ENCODE data around the gene ANKIB1.
"Not testable (repeated sequence)": the region's sequence is repeated elsewhere in the genome, so short reads cannot be mapped to it uniquely, and the experiment has no call there.

ANKIB1 gene

GRCh38 chr7:92403760-92404074 lies 157.9 kb downstream of the ANKIB1 start:
- DNase-seq (ENCODE audit: low read depth) = no peak

GRCh38 chr7:92404170-92404614 lies 158.4 kb downstream of the ANKIB1 start:
- no peak for DNase-seq (ENCODE audit: low read depth)

- no peak for DNase-seq (ENCODE audit: low read depth)
These were observed 163.6 kb downstream of the ANKIB1 start for GRCh38 chr7:92409357-92409756.

DNA sequence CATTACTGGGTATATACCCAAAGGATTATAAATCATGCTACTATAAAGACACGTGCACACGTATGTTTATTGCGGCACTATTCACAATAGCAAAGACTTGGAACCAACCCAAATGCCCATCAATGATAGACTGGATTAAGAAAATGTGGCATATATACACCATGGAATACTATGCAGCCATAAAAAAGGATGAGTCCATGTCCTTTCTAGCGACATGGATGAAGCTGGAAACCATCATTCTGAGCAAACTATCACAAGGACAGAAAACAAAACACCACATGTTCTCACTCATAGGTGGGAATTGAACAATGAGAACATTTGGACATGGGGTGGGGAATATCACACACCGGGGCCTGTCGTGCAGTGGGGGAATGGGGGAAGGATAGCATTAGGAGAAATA lies 164.4 kb downstream of the ANKIB1 start:
- DNase-seq (ENCODE audit: low read depth) = not testable (repeated sequence)

GRCh38 chr7:92412745-92413144 lies 167.0 kb downstream of the ANKIB1 start:
- DNase-seq (ENCODE audit: low read depth) = no peak

GRCh38 chr7:92413550-92413949 lies 167.8 kb downstream of the ANKIB1 start:
- no peak for DNase-seq (ENCODE audit: low read depth)

- DNase-seq (ENCODE audit: low read depth) = no peak
These were observed 169.5 kb downstream of the ANKIB1 start for GRCh38 chr7:92415225-92415624.

GRCh38 chr7:92417913-92418312 lies 172.1 kb downstream of the ANKIB1 start:
- DNase-seq (ENCODE audit: low read depth) = no peak

DNA sequence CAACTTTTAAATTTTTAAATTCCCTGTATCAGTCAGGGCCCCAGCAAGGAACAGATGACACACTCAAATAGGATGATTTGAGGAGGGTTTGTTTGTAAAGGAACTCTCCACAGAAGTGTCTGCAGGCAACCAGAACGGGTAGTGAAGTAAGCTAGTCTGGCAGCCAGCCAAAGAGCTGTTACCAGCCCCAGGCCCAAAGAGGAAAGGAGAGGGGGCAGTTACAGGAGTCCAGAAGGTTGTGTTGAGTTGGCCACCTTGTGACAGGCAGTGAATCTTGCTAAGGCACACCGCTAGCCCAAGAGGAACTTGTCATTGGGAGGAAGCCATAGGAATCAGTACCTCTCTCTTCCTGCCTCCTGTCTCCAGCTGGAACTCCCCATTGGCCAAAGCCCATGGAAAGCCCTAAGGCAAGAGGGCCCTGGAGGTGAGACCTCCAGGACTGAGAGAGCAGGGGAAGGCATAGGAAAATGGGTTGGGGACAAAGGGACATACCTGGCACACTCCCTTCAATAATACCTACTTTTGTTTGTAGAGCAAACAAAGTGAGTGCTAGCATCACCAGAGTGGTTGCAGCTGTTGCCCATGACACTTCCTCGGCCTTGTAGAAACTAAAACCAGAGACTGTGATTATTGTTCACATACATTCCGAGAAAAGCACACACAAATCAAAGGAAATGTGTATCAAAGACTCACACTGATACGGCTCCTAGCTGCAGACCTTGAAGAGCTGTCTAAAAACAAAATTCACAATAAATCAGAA lies 176.1 kb downstream of the ANKIB1 start:
- no peak for DNase-seq (ENCODE audit: low read depth)

GRCh38 chr7:92422926-92423325 lies 177.2 kb downstream of the ANKIB1 start:
- no peak for DNase-seq (ENCODE audit: low read depth)

GRCh38 chr7:92423710-92424131 lies 177.9 kb downstream of the ANKIB1 start:
- no peak for DNase-seq (ENCODE audit: low read depth)

GRCh38 chr7:92425311-92425947 lies 179.7 kb downstream of the ANKIB1 start:
- no peak for DNase-seq (ENCODE audit: low read depth)

GRCh38 chr7:92427193-92427592 lies 181.4 kb downstream of the ANKIB1 start:
- no peak for DNase-seq (ENCODE audit: low read depth)

DNA sequence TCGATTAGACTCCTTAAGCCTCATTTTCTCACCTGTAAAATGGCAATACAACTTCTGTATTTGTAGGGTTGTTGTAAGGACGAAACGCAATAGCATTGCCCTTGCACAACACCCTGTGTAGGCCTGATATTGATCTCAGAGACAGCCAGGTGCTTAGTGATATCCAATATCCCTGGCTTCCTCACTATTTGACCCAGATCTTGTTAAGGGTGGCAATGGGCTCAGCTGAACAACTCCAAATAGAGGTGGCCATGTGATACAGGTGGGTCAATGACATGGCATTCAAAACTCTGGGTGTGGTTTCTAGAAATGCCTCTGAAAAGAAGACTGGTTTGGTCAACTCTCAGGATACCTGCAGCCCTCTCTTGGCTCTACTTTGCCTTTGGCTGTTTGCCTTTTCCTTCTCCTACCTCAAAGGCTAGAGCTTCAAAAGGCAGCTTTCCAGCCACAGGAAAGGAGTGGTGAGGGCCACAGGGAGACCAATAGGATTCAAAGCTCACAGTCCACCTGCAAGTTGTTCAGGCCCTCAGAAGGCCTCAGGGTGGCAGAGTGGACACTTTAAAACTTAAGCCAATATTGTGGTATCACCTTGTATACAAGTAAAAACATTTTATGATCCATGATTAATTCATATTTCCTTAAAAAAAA lies 186.6 kb downstream of the ANKIB1 start:
- no peak for DNase-seq (ENCODE audit: low read depth)

- DNase-seq (ENCODE audit: low read depth) = no peak
These were observed 187.2 kb downstream of the ANKIB1 start for GRCh38 chr7:92433019-92433418.

DNA sequence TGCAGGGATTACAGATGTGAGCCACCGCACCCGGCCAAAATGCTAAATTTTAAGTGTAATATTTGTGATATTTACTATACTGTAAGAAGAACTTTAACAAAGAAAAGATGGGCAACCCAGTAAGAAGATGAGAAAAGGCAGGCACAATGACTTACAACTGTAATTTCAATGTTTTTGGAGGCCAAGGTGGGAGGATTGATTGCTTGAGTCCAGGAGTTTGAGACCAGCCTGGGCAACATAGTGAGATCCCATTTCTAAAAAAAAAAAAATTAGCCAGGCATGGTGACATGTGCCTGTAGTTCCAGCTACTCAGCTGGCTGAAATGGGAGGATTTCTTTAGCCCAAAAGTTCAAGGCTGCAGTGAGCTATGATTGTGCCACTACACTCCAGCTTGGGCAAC lies 189.8 kb downstream of the ANKIB1 start:
- DNase-seq (ENCODE audit: low read depth) = no peak

DNA sequence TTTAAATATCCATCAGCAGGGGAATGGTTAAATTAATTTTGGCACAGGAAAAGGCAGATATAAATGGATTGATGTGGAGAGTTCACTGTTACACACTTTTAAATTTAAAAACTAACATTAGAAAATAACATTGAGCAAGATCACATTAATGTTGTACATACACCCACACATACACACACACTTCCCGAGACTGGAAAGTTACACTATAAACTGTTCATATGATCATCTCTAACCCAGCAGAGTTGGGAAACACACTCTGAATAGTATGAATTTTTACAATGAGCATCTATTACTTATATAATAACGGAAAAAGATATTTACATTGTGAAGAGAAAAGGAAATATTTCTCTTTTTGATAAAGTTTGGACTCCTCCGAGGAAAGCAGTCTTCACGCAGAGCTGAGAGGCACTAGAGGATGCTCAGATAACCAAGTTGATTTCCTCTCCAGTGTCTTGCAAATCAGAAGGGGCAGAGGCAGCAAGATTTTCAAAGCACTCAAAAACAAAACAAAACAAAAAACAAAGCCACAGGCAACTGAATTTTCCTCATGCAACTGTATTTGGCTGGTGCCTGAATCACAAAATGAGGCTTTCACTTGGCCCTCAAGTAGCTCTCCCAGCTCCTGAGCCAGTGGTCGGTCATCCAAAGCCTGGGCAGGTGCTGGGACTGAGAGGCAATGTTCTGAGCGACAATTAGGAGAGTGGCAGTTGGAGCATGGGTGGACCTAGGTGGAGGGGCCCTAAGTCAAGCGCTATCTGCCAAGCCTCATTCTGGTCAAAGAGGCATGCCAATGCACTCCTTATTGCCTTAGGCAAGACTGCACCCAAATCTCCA lies 191.1 kb downstream of the ANKIB1 start:
- no peak for DNase-seq (ENCODE audit: low read depth)

GRCh38 chr7:92437956-92438491 lies 192.2 kb downstream of the ANKIB1 start:
- DNase-seq (ENCODE audit: low read depth) = no peak

DNA sequence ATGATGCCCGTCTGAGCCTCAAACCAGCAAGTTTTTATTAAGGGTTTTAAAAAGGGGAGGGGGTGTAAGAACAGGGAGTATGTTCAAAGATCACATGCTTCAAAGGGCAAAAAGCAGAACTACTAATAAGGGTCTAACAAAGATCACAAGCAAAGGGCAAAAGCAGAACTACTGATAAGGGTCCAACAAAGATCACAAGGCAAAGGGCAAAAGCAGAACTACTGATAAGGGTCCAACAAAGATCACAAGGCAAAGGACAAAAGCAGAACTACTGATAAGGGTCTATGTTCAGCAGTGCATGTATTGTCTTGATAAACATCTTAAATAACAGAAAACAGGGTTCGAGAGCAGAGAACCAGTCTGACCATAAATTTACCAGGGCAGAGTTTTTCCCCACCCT lies 196.9 kb downstream of the ANKIB1 start:
- not testable (repeated sequence) for DNase-seq (ENCODE audit: low read depth)

DNA sequence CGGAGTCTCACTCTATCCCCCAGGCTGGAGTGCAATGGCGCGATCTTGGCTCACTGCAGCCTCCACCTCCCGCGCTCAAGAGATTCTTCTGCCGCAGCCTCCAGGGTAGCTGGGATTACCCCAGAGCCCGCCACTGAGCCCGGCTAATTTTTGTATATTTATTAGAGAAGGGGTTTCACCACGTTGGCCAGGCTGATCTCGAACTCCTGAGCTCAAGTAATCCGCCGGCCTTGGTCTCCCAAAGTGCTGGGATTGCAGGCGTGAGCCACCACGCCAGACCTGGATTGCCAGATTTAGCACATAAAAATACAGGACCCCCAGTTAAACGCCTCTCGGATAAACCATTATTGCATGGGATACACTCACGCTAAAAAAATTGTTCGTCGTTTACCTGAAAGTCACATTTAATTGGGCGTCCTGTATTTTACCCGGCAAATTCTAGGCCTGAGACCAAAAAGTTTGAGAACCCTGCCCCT lies 201.1 kb downstream of the ANKIB1 start:
- no peak for DNase-seq (ENCODE audit: low read depth)

DNA sequence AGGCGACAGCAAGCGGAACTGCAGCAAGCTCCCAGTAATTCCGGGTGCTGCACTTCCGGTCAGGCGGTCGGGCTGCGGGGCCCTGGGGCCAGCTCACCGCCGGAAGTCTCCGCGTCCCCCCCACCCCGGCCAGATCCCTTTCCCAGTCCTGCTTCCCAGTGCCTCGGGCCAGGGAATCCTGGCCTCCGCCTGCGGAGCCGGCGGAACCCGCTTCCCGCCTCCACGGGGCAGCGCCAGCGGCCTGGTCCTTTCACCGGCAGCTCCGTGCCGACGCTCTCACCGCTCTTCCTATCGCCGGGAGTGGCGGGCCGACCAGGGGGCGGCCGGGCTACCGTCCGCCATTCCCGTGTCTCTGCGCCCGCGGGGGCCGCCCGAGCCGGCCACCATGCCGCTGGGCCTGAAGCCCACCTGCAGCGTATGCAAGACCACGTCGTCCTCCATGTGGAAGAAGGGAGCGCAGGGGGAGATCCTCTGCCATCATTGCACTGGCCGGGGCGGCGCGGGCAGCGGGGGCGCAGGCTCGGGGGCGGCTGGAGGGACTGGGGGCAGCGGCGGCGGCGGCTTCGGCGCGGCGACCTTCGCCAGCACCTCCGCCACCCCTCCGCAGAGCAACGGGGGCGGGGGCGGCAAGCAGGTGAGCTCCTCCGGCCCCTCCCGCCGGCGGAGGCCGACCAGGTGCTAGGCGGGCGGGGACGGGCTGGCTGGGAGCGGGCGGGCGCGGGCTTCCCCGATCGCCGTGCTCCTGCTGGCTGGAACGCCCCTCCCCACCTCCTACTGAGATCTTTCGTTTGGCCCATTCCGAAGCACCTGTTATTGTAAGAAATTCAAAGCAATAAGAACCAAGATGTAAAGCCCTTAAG lies 201.8 kb downstream of the ANKIB1 start, which contains the start of gene GATAD1:
GATAD1 (plus strand) TSS at position 138 of the 860 bp plus-strand sequence; CDS start at position 386, 248 bp downstream.
- DNase-seq (ENCODE audit: low read depth) = peak; percentile 58
